ENCODE data around the gene CHDH.

The CHDH gene

DNA sequence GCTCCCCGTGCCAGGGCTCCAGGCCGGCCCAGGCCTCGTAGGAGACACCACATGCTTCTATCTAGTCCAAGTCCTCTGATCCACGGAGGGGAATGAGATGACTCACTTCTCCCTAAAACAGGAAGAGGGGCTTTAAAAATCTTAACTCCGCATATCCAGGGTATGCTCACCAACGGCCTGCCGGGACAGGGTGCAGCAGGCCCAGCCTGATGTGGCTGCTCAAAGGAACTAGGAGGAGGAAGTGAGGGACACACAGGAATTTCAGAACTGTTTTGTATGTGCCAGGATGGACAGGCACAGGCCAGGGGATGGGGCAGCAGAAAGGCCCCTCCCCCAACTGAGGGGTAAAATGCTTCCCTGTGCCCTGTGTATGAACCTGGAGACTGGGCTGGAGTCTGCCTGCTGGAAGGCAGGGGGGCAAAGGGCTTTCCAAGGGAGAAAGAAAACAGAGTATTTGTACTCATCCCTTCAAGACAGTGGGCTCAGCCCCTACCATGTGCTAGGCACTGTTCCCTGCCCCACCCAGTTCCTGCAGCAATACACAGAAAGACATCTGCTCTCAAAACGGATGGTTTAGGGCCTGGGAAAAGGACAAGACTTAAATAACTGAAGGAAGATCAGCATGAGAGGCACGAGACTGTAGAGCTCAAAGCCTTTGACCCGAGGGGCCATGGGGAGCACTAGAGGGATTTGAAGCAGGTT is 22.1 kb downstream of the CHDH start:
- no peak for DNase-seq (ENCODE audit: low read depth, low spot score)

DNA sequence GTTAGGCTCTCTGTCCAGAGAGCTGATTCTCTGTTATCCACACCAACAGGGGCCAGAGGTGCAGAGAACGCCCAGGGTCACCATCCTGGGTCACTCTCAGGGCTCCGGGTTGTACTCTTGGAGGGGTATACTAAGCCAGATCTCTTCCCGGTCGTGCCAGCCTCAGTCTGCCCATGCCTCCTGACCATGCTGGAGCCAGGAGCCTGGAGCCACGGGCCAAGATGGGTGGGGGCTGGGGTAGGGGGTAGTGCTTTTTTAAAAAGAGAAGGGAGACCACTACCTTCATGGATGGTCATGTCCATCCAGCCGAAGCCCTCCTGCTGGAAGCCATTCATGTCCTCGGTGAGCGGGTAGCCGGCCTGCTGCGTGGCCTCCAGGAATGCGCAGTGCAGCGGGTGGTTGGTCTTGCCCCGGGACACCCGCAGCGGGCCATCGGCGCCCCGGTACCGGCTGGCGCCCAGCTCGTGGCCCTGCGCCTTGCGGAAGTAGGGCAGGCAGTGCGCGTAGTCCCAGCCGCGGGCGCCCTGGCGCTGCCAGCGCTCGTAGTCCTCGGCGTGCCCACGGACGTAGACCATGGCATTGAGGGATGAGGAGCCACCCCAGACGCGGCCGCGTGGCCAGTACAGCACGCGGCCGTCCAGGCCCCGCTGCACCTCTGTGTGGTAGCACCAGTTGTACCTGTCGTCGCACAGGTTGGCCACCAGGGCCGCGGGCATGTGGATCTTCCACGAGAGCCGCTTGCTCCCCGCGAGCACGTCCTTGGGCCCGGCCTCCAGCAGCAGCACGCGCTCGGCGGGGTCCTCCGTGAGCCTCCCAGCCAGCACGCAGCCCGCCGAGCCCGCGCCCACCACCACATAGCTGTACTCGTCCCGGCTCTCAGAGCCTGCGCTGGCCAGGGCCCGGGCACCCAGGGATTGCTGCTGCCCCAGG is 22.9 kb downstream of the CHDH start:
- DNase-seq (ENCODE audit: low read depth, low spot score), result no peak

GRCh38 chr3:53822331-53822741 is 23.9 kb downstream of the CHDH start:
- no peak for DNase-seq (ENCODE audit: low read depth, low spot score)

DNA sequence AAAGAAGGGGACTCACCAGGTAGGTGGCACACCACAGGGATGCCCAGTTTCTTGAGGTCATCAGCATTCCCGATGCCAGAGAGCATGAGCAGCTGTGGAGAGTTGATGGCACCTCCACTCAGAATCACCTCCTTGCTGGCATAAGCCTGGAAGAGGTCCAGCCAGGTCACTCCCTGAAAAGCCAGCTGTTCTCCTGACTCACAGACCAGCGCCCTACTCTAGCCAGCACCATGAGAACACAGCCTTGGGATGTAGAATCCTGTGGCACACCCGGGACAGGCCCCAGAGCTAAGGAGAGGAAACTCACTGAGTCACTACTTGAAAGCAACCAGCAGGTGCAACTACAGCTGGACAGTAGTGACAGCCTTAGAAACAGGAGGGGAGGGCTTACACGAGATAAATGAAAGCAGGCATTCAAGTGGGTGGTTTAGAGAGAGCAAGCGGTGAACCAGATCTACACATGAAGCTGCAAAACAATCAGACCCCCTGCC is 24.5 kb downstream of the CHDH start:
- DNase-seq (ENCODE audit: low read depth, low spot score), result no peak

- no peak for DNase-seq (ENCODE audit: low read depth, low spot score)
Measured at GRCh38 chr3:53820756-53821580, 25.3 kb downstream of the CHDH start.

DNA sequence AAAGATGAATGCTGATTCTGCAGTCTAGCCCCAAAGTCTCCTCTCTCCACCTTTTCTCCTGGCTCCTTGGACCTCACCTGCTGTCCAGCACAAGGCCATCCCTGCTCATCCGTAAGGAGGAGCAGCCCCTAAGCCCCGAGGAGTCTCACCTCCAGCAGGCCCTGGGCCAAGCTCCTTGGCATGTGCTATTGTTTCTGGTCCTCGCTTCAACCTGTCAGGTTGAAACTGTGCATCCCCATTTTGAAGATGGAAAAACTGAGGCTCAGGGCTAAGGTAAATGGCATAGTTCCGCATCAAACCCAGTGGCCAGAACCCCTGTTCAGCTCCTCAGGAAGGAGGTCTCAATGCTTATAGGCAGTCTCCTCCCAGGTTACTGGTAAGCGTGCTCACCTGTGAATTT is 26.1 kb downstream of the CHDH start:
- DNase-seq (ENCODE audit: low read depth, low spot score), result no peak

DNA sequence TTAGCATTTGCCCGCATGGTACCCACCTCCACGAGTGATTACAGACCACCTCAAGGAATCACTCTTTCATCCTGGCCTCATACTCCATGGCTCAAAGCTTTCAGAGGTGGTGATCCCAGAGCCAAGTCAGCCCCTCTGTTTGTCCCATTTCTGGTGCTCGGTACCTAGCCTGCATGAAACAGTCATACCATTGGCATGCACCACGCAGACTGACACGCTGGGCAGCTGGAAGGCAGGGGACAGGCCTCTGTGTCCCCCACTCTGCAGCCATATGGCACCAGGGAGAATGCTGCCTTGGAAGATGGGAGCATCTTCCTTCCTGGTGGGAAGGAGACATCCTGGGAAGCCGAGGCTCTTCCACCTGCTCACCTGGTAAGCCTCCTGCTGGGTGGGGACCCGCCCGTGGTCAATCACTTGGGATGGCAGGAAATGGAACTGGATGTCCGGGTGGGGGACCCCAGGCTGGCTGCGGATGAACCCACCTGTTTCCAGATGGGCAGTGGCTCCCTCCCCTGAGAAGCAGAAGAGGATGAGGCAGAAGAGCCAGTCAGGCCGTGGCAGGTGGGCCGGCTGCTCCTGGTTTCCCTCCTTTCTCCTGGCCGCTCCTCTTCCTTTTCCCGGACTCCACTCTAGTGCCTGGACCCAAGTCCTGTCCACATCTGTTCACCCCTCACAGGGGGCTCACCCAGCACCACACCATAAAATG is 26.9 kb downstream of the CHDH start:
- no peak for DNase-seq (ENCODE audit: low read depth, low spot score)

GRCh38 chr3:53818221-53819162 is 27.7 kb downstream of the CHDH start:
- no peak for DNase-seq (ENCODE audit: low read depth, low spot score)

- DNase-seq (ENCODE audit: low read depth, low spot score), result no peak
Measured at GRCh38 chr3:53817809-53818208, 28.4 kb downstream of the CHDH start.

DNA sequence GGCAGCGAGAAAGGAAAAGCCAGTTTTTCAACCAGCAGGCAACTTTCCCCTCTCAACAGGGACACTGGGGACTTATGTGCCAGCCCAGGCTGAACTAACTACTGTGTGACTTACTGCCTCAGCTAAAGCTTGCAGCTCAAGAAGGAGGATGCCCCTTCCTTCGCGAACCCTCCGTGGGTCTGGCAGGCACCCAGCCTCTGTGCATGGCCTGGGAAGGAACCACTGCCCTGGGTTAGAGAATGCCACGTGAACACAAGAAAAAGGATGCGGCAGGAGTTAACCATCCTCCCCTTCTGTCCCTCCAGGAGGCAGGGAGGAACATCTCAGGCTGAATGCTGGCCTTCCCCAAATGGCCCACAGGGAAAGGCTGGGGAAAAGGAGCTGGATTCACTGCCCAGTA is 29.0 kb downstream of the CHDH start:
- DNase-seq (ENCODE audit: low read depth, low spot score), result no peak

DNA sequence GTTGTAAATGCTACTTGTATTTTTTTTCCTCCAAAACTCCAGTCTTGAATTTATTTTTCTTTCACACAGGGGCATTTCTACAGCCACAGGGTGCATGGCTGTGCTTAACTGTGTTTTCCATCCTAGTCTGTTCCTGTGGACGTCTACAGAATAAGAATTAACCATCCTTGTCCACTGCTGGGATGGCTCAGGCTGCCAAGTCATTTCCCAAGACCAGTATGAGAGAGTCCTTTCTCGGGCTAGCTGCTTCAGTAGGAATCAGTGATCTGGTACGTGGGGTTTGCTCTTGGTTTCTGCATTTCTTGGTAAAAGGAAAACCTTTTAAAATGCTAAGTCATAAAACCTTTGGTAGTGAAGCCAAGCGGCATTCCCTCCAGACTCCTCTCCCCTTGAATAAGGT is 29.8 kb downstream of the CHDH start:
- DNase-seq (ENCODE audit: low read depth, low spot score), result no peak

- DNase-seq (ENCODE audit: low read depth, low spot score), result no peak
Measured at GRCh38 chr3:53815651-53816050, 30.6 kb downstream of the CHDH start.

- no peak for DNase-seq (ENCODE audit: low read depth, low spot score)
Measured at GRCh38 chr3:53815067-53815466, 31.2 kb downstream of the CHDH start.

DNA sequence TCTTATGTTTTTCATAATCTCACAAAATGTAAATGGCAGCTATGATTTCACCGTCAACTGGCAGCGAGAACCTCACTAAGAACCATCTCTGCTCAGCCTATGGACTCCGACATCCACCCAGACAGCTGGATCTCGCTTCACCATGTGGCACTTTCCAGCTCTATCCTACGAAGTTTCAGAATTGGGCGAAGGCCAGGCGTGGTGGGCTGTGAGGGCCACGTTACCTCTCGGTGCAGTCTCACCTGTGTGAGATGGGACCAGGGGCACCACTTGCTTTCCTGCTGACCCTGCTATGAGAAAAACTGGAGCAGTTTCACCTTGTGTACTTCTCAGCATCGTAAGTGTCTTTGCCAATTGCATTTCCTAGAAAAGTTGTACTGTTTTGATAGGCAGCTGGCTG is 32.3 kb downstream of the CHDH start:
- no peak for DNase-seq (ENCODE audit: low read depth, low spot score)

DNA sequence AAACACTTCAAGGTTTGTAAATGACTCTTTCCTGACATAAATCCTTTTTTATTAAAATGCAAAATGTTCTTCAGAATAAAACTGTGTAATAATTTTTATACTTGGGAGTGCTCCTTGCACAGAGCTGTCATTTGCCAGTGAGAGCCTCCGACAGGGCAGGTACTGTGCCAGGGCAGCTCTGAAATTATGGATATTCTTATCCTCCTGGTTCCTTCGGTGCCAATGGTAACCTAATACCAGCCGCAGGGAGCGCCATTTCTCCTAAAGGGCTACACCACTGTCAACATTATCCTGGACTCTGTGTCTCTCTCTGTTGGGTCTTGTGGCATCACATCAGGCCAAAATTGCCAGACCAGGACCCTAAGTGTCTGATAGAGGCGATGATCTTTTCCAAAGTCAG is 33.0 kb downstream of the CHDH start:
- no peak for DNase-seq (ENCODE audit: low read depth, low spot score)

- DNase-seq (ENCODE audit: low read depth, low spot score), result no peak
Measured at GRCh38 chr3:53812434-53812833, 33.8 kb downstream of the CHDH start.

GRCh38 chr3:53811143-53811927 is 34.9 kb downstream of the CHDH start:
- DNase-seq (ENCODE audit: low read depth, low spot score), result no peak

GRCh38 chr3:53809764-53810400 is 36.3 kb downstream of the CHDH start:
- no peak for DNase-seq (ENCODE audit: low read depth, low spot score)

DNA sequence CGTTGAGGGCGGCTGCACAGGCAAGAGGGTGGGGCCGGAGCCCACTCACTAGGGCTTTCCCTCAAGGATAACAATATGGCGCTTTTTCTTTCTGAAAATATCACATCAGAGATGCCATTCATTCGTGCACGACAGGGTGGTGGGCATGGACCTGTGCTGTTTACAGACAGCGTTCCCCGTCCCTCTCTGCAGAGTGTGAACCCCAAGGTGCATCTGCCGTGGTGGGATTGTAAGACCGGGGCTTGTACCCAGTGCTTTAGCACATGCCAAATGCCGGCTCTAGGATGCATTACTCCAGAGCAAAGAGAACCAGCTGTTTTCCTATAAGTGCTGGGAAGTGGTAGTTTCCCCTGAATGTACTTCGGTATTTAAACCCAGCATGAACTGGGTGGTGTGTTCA is 37.0 kb downstream of the CHDH start:
- DNase-seq (ENCODE audit: low read depth, low spot score), result no peak
